Neural cell (in vitro differentiated cells): Measurements from ENCODE around the gene CREBL2. TPM values are rescaled to one million over a fixed set of nuclear protein-coding genes. Genes with fewer than 3 reads are reported as not detected.

Experiments
- H2AFZ ChIP-seq: fragments of 200-600, 300-800 bp; sonication (generic), shearing (Covaris generic); 2 replicates; pipeline ENCODE4 v1.6.0; 2014; ENCODE audit warnings: low read depth, mild to moderate bottlenecking, antibody characterized with exemption, low read length, moderate library complexity
- H3F3A ChIP-seq: fragments of 200-600 bp; shearing (Covaris generic); 2 replicates; pipeline ENCODE4 v1.6.1; 2016; ENCODE audit warnings: mild to moderate bottlenecking, moderate library complexity, mixed read lengths, antibody characterized with exemption, low read length; ENCODE audit not compliant: insufficient read depth, poor library complexity, severe bottlenecking
- H3K27ac ChIP-seq: fragments of 200-600, 300-800 bp; sonication (generic), shearing (Covaris generic); 2 replicates; pipeline ENCODE4 v1.5.1; 2014; ENCODE audit warnings: mild to moderate bottlenecking, low read length, moderate library complexity
- H3K27me3 ChIP-seq: fragments of 300-800, 200-600 bp; sonication (generic), shearing (Covaris generic); 2 replicates; pipeline ENCODE4 v1.6.0; 2014; ENCODE audit warnings: mild to moderate bottlenecking, low read depth, low read length, moderate library complexity; ENCODE audit not compliant: insufficient read depth
- H3K36me3 ChIP-seq: fragments of 300-800, 200-600 bp; sonication (generic), shearing (Covaris generic); 2 replicates; pipeline ENCODE4 v1.5.1; 2014; ENCODE audit warnings: mild to moderate bottlenecking, antibody characterized with exemption, low read length, moderate library complexity; ENCODE audit not compliant: insufficient read depth
- H3K4me2 ChIP-seq: fragments of 300-800, 200-600 bp; sonication (generic), shearing (Covaris generic); 2 replicates; pipeline ENCODE4 v1.6.0; 2014; ENCODE audit warnings: mild to moderate bottlenecking, low read length
- H3K4me3 ChIP-seq: fragments of 300-800, 200-600 bp; sonication (generic), shearing (Covaris generic); 2 replicates; pipeline ENCODE4 v1.5.1; 2014; ENCODE audit warnings: mild to moderate bottlenecking, low read length, moderate library complexity
- H3K79me2 ChIP-seq: fragments of 200-600 bp; shearing (Covaris generic); replicated peaks from 2 replicates; pipeline ENCODE4 v1.6.0; 2014; ENCODE audit warnings: mild to moderate bottlenecking, low read length, moderate library complexity; ENCODE audit not compliant: insufficient read depth
- H3K9ac ChIP-seq: fragments of 300-800, 200-600 bp; sonication (generic), shearing (Covaris generic); 2 replicates; pipeline ENCODE4 v1.6.1; 2016; ENCODE audit warnings: mild to moderate bottlenecking, low read length, mixed read lengths
- H3K9me2 ChIP-seq: fragments of 200-600 bp; shearing (Covaris generic); 2 replicates; pipeline ENCODE4 v1.6.1; 2016; ENCODE audit warnings: mild to moderate bottlenecking, low read length, mixed read lengths; ENCODE audit not compliant: insufficient read depth
- H3K9me3 ChIP-seq: fragments of 200-600, 300-800 bp; sonication (generic), shearing (Covaris generic); 2 replicates; pipeline ENCODE4 v1.6.1; 2016; ENCODE audit warnings: mild to moderate bottlenecking, mixed run types, low read length, moderate library complexity, mixed read lengths
- H4K20me1 ChIP-seq: fragments of 200-600 bp; shearing (Covaris generic); 2 replicates; pipeline ENCODE4 v1.6.1; 2016; ENCODE audit warnings: mild to moderate bottlenecking, mixed run types; ENCODE audit not compliant: insufficient read depth
- CTCF ChIP-seq: fragments of 450-650 bp; IDR thresholded peaks from 2 replicates; pipeline ENCODE4 v1.5.1; 2014; ENCODE audit warnings: antibody characterized with exemption, mild to moderate bottlenecking, moderate library complexity; ENCODE audit not compliant: poor library complexity, severe bottlenecking
- EP300 ChIP-seq: fragments of 450-650 bp; conservative IDR thresholded peaks from 2 replicates; pipeline ENCODE4 v1.6.1; 2014; ENCODE audit warnings: antibody characterized with exemption, mild to moderate bottlenecking, moderate library complexity; ENCODE audit not compliant: poor library complexity, severe bottlenecking
- MXI1 ChIP-seq: fragments of 450-650 bp; conservative IDR thresholded peaks from 2 replicates; pipeline ENCODE4 v1.6.1; 2014; ENCODE audit warnings: antibody characterized with exemption, mild to moderate bottlenecking; ENCODE audit not compliant: poor library complexity, severe bottlenecking
- RAD21 ChIP-seq: fragments of 450-650 bp; conservative IDR thresholded peaks from 2 replicates; pipeline ENCODE4 v1.6.1; 2014; ENCODE audit warnings: antibody characterized with exemption, mild to moderate bottlenecking, moderate library complexity
- REST ChIP-seq: IDR thresholded peaks from 2 replicates; pipeline ENCODE4 v1.6.1; 2012; ENCODE audit warnings: borderline replicate concordance
- SMC3 ChIP-seq: fragments of 450-650 bp; conservative IDR thresholded peaks from 2 replicates; pipeline ENCODE4 v1.6.1; 2014; ENCODE audit warnings: antibody characterized with exemption, mild to moderate bottlenecking, moderate library complexity; ENCODE audit not compliant: poor library complexity
- TAF1 ChIP-seq: IDR thresholded peaks from 2 replicates; pipeline ENCODE4 v1.6.1; 2012; ENCODE audit warnings: low read depth
- polyA plus RNA-seq: library from polyadenylated mRNA; depleted of rRNA; stranded (reverse); fragments of >200 nt; gene quantifications from 2 replicates; pipeline ENCODE4 v1.2.3, GENCODE V29; 2014

Gene CREBL2
- polyA plus RNA-seq, 1 donor from 2014 or later, result 29.9 TPM

DNA sequence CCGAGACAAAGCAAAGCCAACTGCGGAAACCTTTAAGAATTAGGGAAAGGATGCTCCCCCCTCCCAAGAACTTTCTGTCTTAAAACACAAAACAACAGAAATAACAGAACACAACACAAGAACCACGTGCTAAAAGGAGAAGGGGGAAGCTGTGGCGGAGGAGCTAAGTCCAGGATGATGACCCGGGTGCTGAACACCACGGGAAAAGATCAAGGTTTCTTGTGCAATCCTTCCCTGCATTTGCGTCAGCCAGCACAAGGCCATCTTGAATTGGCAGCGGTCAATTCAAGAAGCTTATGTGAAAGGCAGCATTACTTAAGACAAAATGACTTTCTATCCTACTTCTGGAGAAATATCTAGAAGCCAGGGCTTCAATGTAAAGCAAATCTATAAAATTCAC is 11.0 kb upstream of the CREBL2 start:
- Histone ChIP-seq H3K27ac (no peak overlapping the region), H4K20me1 (no peaks in the 10 kb centered on the region), H3F3A (no peaks in the 10 kb centered on the region), H3K9me2 (no peaks in the 10 kb centered on the region), H3K27me3 (no peaks in the 10 kb centered on the region), H3K79me2 (no peaks in the 10 kb centered on the region), H3K9me3 (no peaks in the 10 kb centered on the region), H3K9ac (no peak overlapping the region), H3K4me3 (no peak overlapping the region), H3K36me3 (no peaks in the 10 kb centered on the region), H2AFZ (no peak overlapping the region), H3K4me2 (no peak overlapping the region)
- TF ChIP-seq RAD21, result no peak
- TF ChIP-seq MXI1, result no peak
- TF ChIP-seq TAF1, result no peak

- Histone ChIP-seq H2AFZ (no peak overlapping the region), H3K27ac (no peak overlapping the region)
These were observed 6.9 kb upstream of the CREBL2 start for GRCh38 chr12:12604740-12605139.

More at GRCh38 chr12:12604740-12605139, 6.9 kb upstream of the CREBL2 start:
- no peaks in the 10 kb centered on the region for H3K27me3 ChIP-seq
- H3K9ac ChIP-seq, result no peak overlapping the region
- no peaks in the 10 kb centered on the region for H4K20me1 ChIP-seq
- no peaks in the 10 kb centered on the region for H3K9me3 ChIP-seq
- no peaks in the 10 kb centered on the region for H3F3A ChIP-seq
- H3K4me2 ChIP-seq, result no peak overlapping the region
- no peaks in the 10 kb centered on the region for H3K9me2 ChIP-seq
- no peaks in the 10 kb centered on the region for H3K36me3 ChIP-seq
- TF ChIP-seq CTCF, result no peak
- no peak for TF ChIP-seq REST
- no peak for TF ChIP-seq EP300
- TF ChIP-seq SMC3, result no peak
- H3K79me2 ChIP-seq, result no peaks in the 10 kb centered on the region
- H3K4me3 ChIP-seq, result no peak overlapping the region
